Esophagus muscularis mucosa (tissue), 4 donors: ENCODE results near the gene ATP13A3. TPM values are rescaled to one million over a fixed set of nuclear protein-coding genes. Genes with fewer than 3 reads are reported as not detected.

Experiments used
- DNase-seq: peaks from one replicate; pipeline ENCODE4 v3.0.0-alpha.2; 2017; ENCODE audit errors: extremely low spot score
- H3K27ac ChIP-seq, 4 donors: fragments of 200-600 bp; sonication (generic); replicated peaks in 1 of 4; 1 replicate in 3 of 4; 2 replicates in 1 of 4; pipeline ENCODE4 v1.5.1; 2016 to 2019; ENCODE audit warnings: mild to moderate bottlenecking in 1 of 4
- H3K27me3 ChIP-seq, 4 donors: fragments of 200-600 bp; sonication (generic); one replicate each; pipeline versions ENCODE4 v1.5.1 to v1.6.0; 2016 to 2019
- H3K36me3 ChIP-seq, 4 donors: fragments of 200-600 bp; sonication (generic); one replicate each; pipeline ENCODE4 v1.5.1; 2016 to 2019
- H3K4me1 ChIP-seq, 4 donors: fragments of 200-600 bp; sonication (generic); one replicate each; pipeline ENCODE4 v1.5.1; 2016 to 2019
- H3K4me3 ChIP-seq, 4 donors: fragments of 200-600 bp; sonication (generic); 1 replicate in 2 of 4; 2 replicates in 2 of 4; pipeline ENCODE4 v1.5.1; 2016 to 2019; ENCODE audit warnings: mild to moderate bottlenecking in 4 of 4, moderate library complexity in 1 of 4
- H3K9me3 ChIP-seq, 4 donors: fragments of 200-600 bp; sonication (generic); 1 replicate in 3 of 4; 2 replicates in 1 of 4; pipeline ENCODE4 v1.5.1; 2016 to 2019
- CTCF ChIP-seq, 3 experiments: fragments of 200-600 bp in 2 of 3; fragments of 450-650 bp in 1 of 3; sonication (generic) in 2 of 3; IDR thresholded peaks; one replicate each; pipeline ENCODE4 v1.5.1; 2017 to 2019; ENCODE audit warnings: antibody characterized with exemption in 3 of 3, mild to moderate bottlenecking in 2 of 3, moderate library complexity in 1 of 3
- EP300 ChIP-seq: sonication (generic); formaldehyde crosslinking; IDR thresholded peaks from one replicate; pipeline ENCODE4 v1.6.1; 2017; ENCODE audit warnings: antibody characterized with exemption
- POLR2A ChIP-seq: fragments of 450-650 bp; IDR thresholded peaks from one replicate; pipeline ENCODE4 v1.6.1; 2017; ENCODE audit warnings: antibody characterized with exemption, moderate library complexity, mild to moderate bottlenecking, low read depth
- POLR2AphosphoS5 ChIP-seq, 2 donors: sonication (generic); formaldehyde crosslinking; IDR thresholded peaks; one replicate each; pipeline ENCODE4 v1.6.1; 2017; ENCODE audit warnings: antibody characterized with exemption in 2 of 2
- WGBS: methylation state at CpG from one replicate; pipeline ENCODE4 v1.1.5; 2018; 5-methylcytosine and 5-hydroxymethylcytosine counted together
- intact Hi-C: fragments of 100-400 bp; cut with DNase I; formaldehyde crosslinking; loops from one replicate; pipeline ENCODE4 v1.15.1; 2023
- total RNA-seq, 4 donors: library from RNA; depleted of rRNA; stranded (reverse); fragments of >200 nt; gene quantifications; one replicate each; pipeline versions ENCODE4 v1.1.0 to v1.2.1, GENCODE V29; 2016

ATP13A3 gene
- total RNA-seq, 4 donors from 2014 or later, result 74.7 to 167 (median 91.0) TPM

- no peak for TF ChIP-seq CTCF (IDR thresholded peaks at IDR 0.05)
- no peak for TF ChIP-seq EP300
- TF ChIP-seq POLR2A, result no peak
- no peak for TF ChIP-seq POLR2AphosphoS5 (IDR thresholded peaks at IDR 0.05)
- H3K27ac ChIP-seq, result no peak overlapping the region
- no peaks in the 10 kb centered on the region for H3K4me1 ChIP-seq
- 86% methylated on average over 8 of the region's 8 CpGs for WGBS
- intact Hi-C loops, result no loop called here
- peak; percentile 80 for DNase-seq
- no peak overlapping the region for H3K4me3 ChIP-seq
- H3K36me3 ChIP-seq, result no peaks in the 10 kb centered on the region
- peaks cover 0 to 8% (median 0%) of the 10 kb centered on the region in 4 donors for H3K27me3 ChIP-seq
- H3K9me3 ChIP-seq, result peaks cover 0 to 9% (median 0%) of the 10 kb centered on the region in 4 donors
Observed at GRCh38 chr3:194389269-194389668, 97.5 kb downstream of the ATP13A3 start.

- Histone ChIP-seq H3K27ac (no peak overlapping the region), H3K36me3 (no peaks in the 10 kb centered on the region), H3K27me3 (peaks cover 0 to 8% (median 0%) of the 10 kb centered on the region in 4 donors), H3K4me3 (no peak overlapping the region), H3K9me3 (peaks cover 0 to 9% (median 0%) of the 10 kb centered on the region in 4 donors), H3K4me1 (no peaks in the 10 kb centered on the region)
- DNase-seq, result peak; percentile 68
- no peak for TF ChIP-seq POLR2A
- no peak for TF ChIP-seq POLR2AphosphoS5 (IDR thresholded peaks at IDR 0.05)
- TF ChIP-seq EP300, result no peak
- no peak for TF ChIP-seq CTCF (IDR thresholded peaks at IDR 0.05)
- 93% methylated on average over 8 of the region's 8 CpGs for WGBS
- intact Hi-C loops, result no loop called here
Observed at GRCh38 chr3:194387926-194388418, 98.8 kb downstream of the ATP13A3 start.

GRCh38 chr3:194387276-194387675, 99.5 kb downstream of the ATP13A3 start:
- intact Hi-C loops, result no loop called here
- Histone ChIP-seq H3K9me3 (peaks cover 0 to 9% (median 0%) of the 10 kb centered on the region in 4 donors), H3K27ac (no peak overlapping the region), H3K4me3 (no peak overlapping the region), H3K4me1 (no peaks in the 10 kb centered on the region), H3K27me3 (peaks cover 0 to 8% (median 0%) of the 10 kb centered on the region in 4 donors), H3K36me3 (no peaks in the 10 kb centered on the region)
- WGBS, result 94% methylated on average over 6 of the region's 6 CpGs
- TF ChIP-seq POLR2A, result no peak
- TF ChIP-seq POLR2AphosphoS5 (IDR thresholded peaks at IDR 0.05), result no peak
- no peak for TF ChIP-seq EP300
- no peak for TF ChIP-seq CTCF (IDR thresholded peaks at IDR 0.05)
- peak; percentile 55 for DNase-seq

GRCh38 chr3:194386648-194387047, 100.2 kb downstream of the ATP13A3 start:
- 78% methylated on average over 7 of the region's 7 CpGs for WGBS
- H3K36me3 ChIP-seq, result no peaks in the 10 kb centered on the region
- peaks cover 0 to 9% (median 0%) of the 10 kb centered on the region in 4 donors for H3K27me3 ChIP-seq
- H3K4me1 ChIP-seq, result no peaks in the 10 kb centered on the region
- TF ChIP-seq EP300 (no peak), CTCF (IDR thresholded peaks at IDR 0.05) (no peak), POLR2A (no peak), POLR2AphosphoS5 (IDR thresholded peaks at IDR 0.05) (no peak)
- intact Hi-C loops, result no loop called here
- DNase-seq, result peak; percentile 68
- H3K9me3 ChIP-seq, result peaks cover 0 to 9% (median 0%) of the 10 kb centered on the region in 4 donors
- H3K27ac ChIP-seq, result no peak overlapping the region
- H3K4me3 ChIP-seq, result no peak overlapping the region

- H3K27me3 ChIP-seq, result peaks cover 0 to 15% (median 0%) of the 10 kb centered on the region in 4 donors
- 78% methylated on average over 15 of the region's 15 CpGs for WGBS
- H3K9me3 ChIP-seq, result peaks cover 0 to 5% (median 0%) of the 10 kb centered on the region in 4 donors
- H3K4me3 ChIP-seq, result no peak overlapping the region
- no peaks in the 10 kb centered on the region for H3K4me1 ChIP-seq
- no peak for TF ChIP-seq POLR2A
- no peak for TF ChIP-seq CTCF (IDR thresholded peaks at IDR 0.05)
- TF ChIP-seq POLR2AphosphoS5 (IDR thresholded peaks at IDR 0.05), result no peak
- TF ChIP-seq EP300, result no peak
- intact Hi-C loops, result no loop called here
- no peaks in the 10 kb centered on the region for H3K36me3 ChIP-seq
- no peak overlapping the region for H3K27ac ChIP-seq
- DNase-seq, result peak; percentile 82
Observed at GRCh38 chr3:194386066-194386465, 100.7 kb downstream of the ATP13A3 start.
